ENCODE measurements around the gene MAD1L1. TPM values are rescaled to one million over a fixed set of nuclear protein-coding genes. Genes with fewer than 3 reads are reported as not detected.

Gene MAD1L1
- total RNA-seq, 1 experiment from 2014 or later, result 38.5 TPM

- intact Hi-C loops (cut with micrococcal nuclease), result no loop called here
- ATAC-seq (no peak), DNase-seq (ENCODE audit: low read depth, low spot score) (no peak)
- Histone ChIP-seq H3K4me3 (replicated peaks in 1 of 2; ENCODE audit: low read depth in 1 of 2, low read length in 2 of 2) (no peak overlapping the region), H3K9me2 (ENCODE audit: insufficient read depth) (no peaks in the 10 kb centered on the region), H2AFZ (ENCODE audit: low read depth, low read length, poor library complexity, severe bottlenecking) (no peak overlapping the region), H3K79me2 (ENCODE audit: insufficient read depth, low read length) (no peaks in the 10 kb centered on the region), H3K4me1 (ENCODE audit: control insufficient read depth in 1 of 2, insufficient read depth in 2 of 2, low read length in 2 of 2) (no peaks in the 10 kb centered on the region), H3K9me3 (ENCODE audit: control insufficient read depth in 1 of 2, insufficient read depth in 1 of 2, low read depth in 1 of 2, low read length in 2 of 2) (no peaks in the 10 kb centered on the region), H3K27ac (ENCODE audit: low read depth, low read length) (no peak overlapping the region), H3K27me3 (ENCODE audit: insufficient read depth, low read length) (no peaks in the 10 kb centered on the region), H3K36me3 (ENCODE audit: control insufficient read depth in 1 of 2, insufficient read depth in 2 of 2, low read length in 2 of 2) (no peaks in the 10 kb centered on the region), H3K4me2 (ENCODE audit: low read length) (no peak overlapping the region), H3K9ac (ENCODE audit: low read length) (no peak overlapping the region), H4K20me1 (ENCODE audit: insufficient read depth) (no peaks in the 10 kb centered on the region)
- RAD21 ChIA-PET (ENCODE audit: low non-redundant PET in 1 of 2, low total read pairs in 2 of 2, uncharacterized antibody in 2 of 2, unreplicated experiment in 2 of 2), result no interaction called here
- BruUV-seq (replicated peaks), result no TSS peak
- CTCF ChIA-PET, result no interaction called here
- no peak for TF ChIP-seq ZNF274 (IDR thresholded peaks at IDR 0.05; ENCODE audit: low read depth, low read length)
- TF ChIP-seq SRF (IDR thresholded peaks at IDR 0.05; ENCODE audit: low read depth), result no peak
- no peak for TF ChIP-seq POLR2AphosphoS5 (IDR thresholded peaks at IDR 0.05; ENCODE audit: low read depth, low read length)
- no peak for TF ChIP-seq SIN3A (IDR thresholded peaks at IDR 0.05; ENCODE audit: low read depth)
- no peak for TF ChIP-seq REST (IDR thresholded peaks at IDR 0.05; ENCODE audit: low read depth)
- POLR2A ChIA-PET, result no interaction called here
Observed at GRCh38 chr7:2093843-2094220, 138.9 kb downstream of the MAD1L1 start.

- no peaks in the 10 kb centered on the region for H3K79me2 ChIP-seq (ENCODE audit: insufficient read depth, low read length)
- no TSS peak for BruUV-seq (replicated peaks)
- CTCF ChIA-PET, result no interaction called here
- POLR2A ChIA-PET, result no interaction called here
- intact Hi-C loops (cut with micrococcal nuclease), result no loop called here
- H3K4me2 ChIP-seq (ENCODE audit: low read length), result no peak overlapping the region
- H4K20me1 ChIP-seq (ENCODE audit: insufficient read depth), result no peaks in the 10 kb centered on the region
- H2AFZ ChIP-seq (ENCODE audit: low read depth, low read length, poor library complexity, severe bottlenecking), result no peak overlapping the region
- DNase-seq (ENCODE audit: low read depth, low spot score) (no peak), ATAC-seq (no peak)
- RAD21 ChIA-PET (ENCODE audit: low non-redundant PET in 1 of 2, low total read pairs in 2 of 2, uncharacterized antibody in 2 of 2, unreplicated experiment in 2 of 2), result no interaction called here
- H3K9ac ChIP-seq (ENCODE audit: low read length), result no peak overlapping the region
- H3K36me3 ChIP-seq (ENCODE audit: control insufficient read depth in 1 of 2, insufficient read depth in 2 of 2, low read length in 2 of 2), result no peaks in the 10 kb centered on the region
- no peaks in the 10 kb centered on the region for H3K9me2 ChIP-seq (ENCODE audit: insufficient read depth)
- no peaks in the 10 kb centered on the region for H3K9me3 ChIP-seq (ENCODE audit: control insufficient read depth in 1 of 2, insufficient read depth in 1 of 2, low read depth in 1 of 2, low read length in 2 of 2)
- no peak overlapping the region for H3K4me3 ChIP-seq (replicated peaks in 1 of 2; ENCODE audit: low read depth in 1 of 2, low read length in 2 of 2)
- H3K27me3 ChIP-seq (ENCODE audit: insufficient read depth, low read length), result no peaks in the 10 kb centered on the region
- no peaks in the 10 kb centered on the region for H3K4me1 ChIP-seq (ENCODE audit: control insufficient read depth in 1 of 2, insufficient read depth in 2 of 2, low read length in 2 of 2)
- TF ChIP-seq ZFX (IDR thresholded peaks at IDR 0.05) (no peak), FOSL1 (IDR thresholded peaks at IDR 0.05; ENCODE audit: low read depth) (no peak), ELF1 (IDR thresholded peaks at IDR 0.05; ENCODE audit: borderline replicate concordance, low read depth) (no peak), CEBPB (IDR thresholded peaks at IDR 0.05; ENCODE audit: low read depth) (no peak), POLR2AphosphoS5 (IDR thresholded peaks at IDR 0.05; ENCODE audit: low read depth, low read length) (no peak), CBX3 (IDR thresholded peaks at IDR 0.05; ENCODE audit: low read depth) (no peak), YY1 (IDR thresholded peaks at IDR 0.05; ENCODE audit: extremely low read depth, insufficient replicate concordance, low read depth, low read length) (no peak)
- no peak overlapping the region for H3K27ac ChIP-seq (ENCODE audit: low read depth, low read length)
Observed at GRCh38 chr7:2093215-2093842, 139.4 kb downstream of the MAD1L1 start.
